ENCODE data around the gene CCDC12. TPM values are rescaled to one million over a fixed set of nuclear protein-coding genes. Genes with fewer than 3 reads are reported as not detected.

Gene CCDC12
- total RNA-seq, 4 donors from 2014 or later, result 20.4 to 49.7 (median 30.8) TPM

DNA sequence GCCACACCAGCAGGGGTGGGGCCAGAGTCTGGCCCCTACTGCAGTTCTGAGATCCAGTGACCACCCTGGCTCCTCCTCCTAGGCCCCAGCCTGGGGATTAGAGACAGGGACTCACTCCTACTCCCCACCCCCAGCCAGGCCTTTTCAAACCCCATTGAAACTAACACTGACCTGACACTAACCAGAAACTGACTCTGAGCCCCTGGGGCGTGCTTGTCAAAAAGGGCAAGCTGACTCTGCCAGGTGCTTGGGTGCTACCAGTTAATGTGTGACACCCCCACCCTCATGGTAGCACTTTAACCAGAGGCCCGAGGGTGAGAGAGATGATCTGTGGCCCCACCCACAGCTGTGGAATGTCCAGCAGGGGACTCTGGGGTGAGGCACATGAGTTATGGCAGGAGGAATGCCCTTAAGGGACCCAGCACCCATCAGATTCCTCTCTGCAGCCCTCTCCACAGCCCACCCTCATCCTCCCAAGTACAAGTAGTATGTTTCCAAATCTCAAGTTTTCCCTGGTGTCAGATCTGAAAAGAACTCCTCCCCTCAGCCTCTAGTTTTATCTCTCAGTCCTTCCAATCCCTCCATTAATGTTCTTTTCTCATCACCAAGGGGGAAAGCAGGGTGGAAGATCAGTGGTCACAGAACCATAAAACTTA is 97.6 kb downstream of the CCDC12 start:
- TF ChIP-seq, protein P1, sequence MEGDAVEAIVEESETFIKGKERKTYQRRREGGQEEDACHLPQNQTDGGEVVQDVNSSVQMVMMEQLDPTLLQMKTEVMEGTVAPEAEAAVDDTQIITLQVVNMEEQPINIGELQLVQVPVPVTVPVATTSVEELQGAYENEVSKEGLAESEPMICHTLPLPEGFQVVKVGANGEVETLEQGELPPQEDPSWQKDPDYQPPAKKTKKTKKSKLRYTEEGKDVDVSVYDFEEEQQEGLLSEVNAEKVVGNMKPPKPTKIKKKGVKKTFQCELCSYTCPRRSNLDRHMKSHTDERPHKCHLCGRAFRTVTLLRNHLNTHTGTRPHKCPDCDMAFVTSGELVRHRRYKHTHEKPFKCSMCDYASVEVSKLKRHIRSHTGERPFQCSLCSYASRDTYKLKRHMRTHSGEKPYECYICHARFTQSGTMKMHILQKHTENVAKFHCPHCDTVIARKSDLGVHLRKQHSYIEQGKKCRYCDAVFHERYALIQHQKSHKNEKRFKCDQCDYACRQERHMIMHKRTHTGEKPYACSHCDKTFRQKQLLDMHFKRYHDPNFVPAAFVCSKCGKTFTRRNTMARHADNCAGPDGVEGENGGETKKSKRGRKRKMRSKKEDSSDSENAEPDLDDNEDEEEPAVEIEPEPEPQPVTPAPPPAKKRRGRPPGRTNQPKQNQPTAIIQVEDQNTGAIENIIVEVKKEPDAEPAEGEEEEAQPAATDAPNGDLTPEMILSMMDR (IDR thresholded peaks at IDR 0.05; ENCODE audit: low read depth), result no peak

DNA sequence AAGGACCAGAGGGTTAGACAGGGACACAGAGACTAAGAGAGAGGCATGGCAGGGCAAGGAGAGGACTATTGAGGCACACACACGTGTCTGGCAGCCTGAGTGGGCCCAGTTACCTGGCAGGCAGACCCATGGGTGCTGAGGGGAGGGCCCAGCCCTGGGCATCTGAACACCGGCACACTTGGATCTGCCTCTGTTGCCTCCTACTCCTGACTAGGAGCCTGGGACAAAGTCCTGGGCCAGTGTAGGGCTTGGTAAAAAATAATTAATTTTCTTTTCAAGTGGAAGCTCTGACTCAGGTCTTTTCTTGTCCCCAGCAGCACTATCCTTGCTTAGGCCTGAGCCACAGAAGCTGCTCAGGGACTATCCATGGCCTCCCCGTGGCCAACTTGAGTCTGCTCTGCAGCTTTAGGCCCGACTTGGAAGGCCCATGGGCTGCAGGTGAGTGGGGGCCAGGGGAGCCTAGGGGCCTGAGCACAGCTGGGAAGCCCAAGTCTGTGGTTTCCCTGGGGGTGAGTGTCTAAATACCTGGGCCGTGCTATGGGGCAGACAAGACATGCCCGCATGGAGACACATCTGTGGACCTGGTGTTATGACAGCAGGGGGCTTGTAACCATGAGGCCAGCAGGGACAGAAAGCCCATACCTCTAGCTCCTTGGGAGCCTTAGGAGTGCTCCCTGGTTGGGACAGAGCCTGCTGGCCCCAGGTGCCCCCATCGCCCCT is 99.0 kb downstream of the CCDC12 start, which contains the start of gene PTH1R:
Gene PTH1R (plus strand): TSS at position 316 of the 720 bp plus-strand sequence. CDS start 5,839 bp downstream, outside the sequence.
- TF ChIP-seq, protein P1 (IDR thresholded peaks at IDR 0.05; ENCODE audit: low read depth), result no peak

DNA sequence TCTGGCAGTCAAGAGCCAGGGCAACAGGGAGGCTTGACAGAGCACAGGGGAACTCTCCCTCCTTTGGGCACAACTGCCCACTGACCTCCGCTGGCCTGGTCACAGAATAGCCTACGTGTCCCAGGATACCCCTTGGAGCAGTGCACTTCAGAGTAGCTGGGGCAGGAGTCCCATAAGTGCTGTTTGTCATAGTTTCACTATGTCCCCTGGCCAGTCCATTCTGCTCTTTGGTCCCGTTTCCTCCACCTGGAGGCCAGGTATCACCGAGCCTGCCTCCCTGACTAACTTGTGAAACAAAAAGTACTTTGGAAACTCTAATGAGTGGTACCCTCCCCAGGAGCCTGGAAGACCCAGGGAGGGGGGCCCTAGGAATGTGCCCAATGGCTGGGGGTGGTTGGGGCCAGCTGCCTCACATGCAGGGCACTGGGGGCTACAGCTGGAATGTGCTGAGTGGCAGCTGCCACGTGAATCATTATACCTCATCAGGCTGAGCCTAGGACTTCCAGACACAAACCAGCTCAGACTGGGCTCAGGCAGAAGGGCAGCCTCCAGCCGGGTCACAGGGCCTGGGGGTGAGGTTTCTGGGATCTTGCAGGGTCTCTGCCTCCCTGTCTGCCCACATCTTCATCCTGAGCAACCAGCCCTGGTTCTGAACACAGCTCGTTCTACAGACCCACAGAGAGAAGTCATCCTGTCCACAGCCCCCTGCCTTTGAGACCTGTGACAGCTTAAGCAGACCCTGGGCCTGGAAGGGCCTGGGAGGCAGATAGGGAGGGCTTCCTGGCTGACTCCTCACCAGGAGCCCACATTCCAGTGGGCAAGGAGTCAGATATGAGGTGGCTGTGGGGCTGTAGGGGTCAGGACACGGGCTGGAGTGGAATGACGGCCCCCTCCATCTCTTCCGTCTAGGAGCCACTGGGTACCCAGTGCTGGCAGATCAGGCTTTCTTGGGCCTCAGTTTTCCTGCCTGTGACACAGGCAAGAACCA is 99.9 kb downstream of the CCDC12 start:
- TF ChIP-seq, protein P1 (IDR thresholded peaks at IDR 0.05; ENCODE audit: low read depth), result no peak

DNA sequence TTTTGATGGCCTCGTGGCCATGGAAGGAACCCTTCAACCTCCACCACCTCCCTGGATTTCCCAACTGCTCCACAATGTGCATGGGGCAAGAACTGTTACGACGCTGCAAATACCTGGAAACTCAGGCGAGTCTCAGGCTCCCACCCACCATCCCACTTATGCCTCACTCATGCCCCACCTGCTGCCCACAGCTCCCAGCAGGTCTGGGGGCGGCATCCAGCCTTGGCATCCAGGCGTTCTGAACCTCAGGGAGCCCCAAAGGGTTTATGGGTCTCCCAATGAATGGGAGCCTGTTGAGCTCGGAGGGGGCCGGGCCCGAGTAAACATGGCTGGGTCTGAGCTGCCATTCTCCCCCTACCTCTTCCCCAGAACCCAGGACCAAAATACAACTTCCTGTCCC is 101.0 kb downstream of the CCDC12 start:
- TF ChIP-seq, protein P1 (IDR thresholded peaks at IDR 0.05; ENCODE audit: low read depth), result no peak

DNA sequence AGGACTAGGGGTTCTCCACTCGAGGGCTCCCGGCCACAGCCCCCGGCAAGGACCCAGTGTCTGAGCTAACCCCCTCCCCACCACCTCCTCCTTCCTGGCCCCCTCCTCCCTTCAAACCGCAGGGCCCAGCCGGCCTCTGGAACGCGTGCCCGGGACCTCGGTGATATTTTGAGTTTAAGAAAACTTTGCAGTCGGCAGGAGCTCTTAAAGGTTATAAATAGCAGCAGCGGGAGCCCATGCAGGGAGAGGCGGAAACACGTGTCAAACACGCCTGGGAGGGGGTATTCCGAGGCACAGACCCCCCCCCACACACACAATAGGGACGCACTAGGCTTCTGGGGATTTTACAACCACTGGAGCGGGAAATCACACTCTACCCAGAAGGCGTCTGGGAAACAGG is 102.1 kb downstream of the CCDC12 start:
- TF ChIP-seq, protein P1 (IDR thresholded peaks at IDR 0.05; ENCODE audit: low read depth), result no peak

DNA sequence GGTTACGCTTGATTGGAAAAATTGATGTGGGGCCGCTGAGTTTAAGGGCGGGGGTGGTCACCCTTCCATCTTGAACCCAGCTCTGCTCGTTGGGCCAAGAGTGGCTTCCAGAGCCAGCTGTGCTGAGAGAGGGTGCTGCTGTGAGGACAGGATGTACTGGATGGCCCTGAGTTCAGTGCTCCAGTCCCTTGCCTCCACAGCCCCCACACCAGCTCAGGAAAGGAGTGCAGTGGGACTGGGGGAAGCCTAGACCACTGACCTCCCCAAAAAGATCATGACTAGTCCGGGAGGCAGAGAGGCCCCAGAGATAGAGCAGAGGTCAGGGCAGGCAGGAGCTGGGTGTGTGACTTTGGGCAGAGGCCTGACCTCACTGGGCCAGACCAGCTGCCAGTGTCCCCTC is 103.0 kb downstream of the CCDC12 start:
- TF ChIP-seq, protein P1 (IDR thresholded peaks at IDR 0.05; ENCODE audit: low read depth), result no peak

Small RNA genes within 50 kb of the gene (small RNA-seq; reads per million reads assigned to genes)
- not detected for gene AC109583.2

Other genes with a start within 250 kb of the CCDC12 start
- 1 to 10 TPM; 2.0 to 9.8 (median 6.4) TPM for gene MYL3, start 113.3 kb downstream of the CCDC12 start, total RNA-seq
- gene PTH1R, start 99.0 kb downstream of the CCDC12 start, total RNA-seq, result 10 to 100 TPM; 14.8 to 67.8 (median 16.2) TPM
- 10 to 100 TPM; 13.4 to 62.2 (median 23.6) TPM for gene NBEAL2, start 2.9 kb upstream of the CCDC12 start, total RNA-seq
- 10 to 100 TPM; 58.5 to 81.7 (median 65.9) TPM for gene SETD2, start 187.4 kb upstream of the CCDC12 start, total RNA-seq

All from subcutaneous adipose tissue (tissue), 4 donors.